HG03460 (cell line): Measurements from ENCODE around the gene SOS1.
"Not testable (repeated sequence)": the region's sequence is repeated elsewhere in the genome, so short reads cannot be mapped to it uniquely, and the experiment has no call there.

ENCODE experiments used
- ATAC-seq: cut with Tn5 transposase; IDR thresholded peaks from one replicate; pipeline ENCODE4 v1.9.1; 2021; ENCODE audit not compliant: unreplicated experiment

The SOS1 gene

DNA sequence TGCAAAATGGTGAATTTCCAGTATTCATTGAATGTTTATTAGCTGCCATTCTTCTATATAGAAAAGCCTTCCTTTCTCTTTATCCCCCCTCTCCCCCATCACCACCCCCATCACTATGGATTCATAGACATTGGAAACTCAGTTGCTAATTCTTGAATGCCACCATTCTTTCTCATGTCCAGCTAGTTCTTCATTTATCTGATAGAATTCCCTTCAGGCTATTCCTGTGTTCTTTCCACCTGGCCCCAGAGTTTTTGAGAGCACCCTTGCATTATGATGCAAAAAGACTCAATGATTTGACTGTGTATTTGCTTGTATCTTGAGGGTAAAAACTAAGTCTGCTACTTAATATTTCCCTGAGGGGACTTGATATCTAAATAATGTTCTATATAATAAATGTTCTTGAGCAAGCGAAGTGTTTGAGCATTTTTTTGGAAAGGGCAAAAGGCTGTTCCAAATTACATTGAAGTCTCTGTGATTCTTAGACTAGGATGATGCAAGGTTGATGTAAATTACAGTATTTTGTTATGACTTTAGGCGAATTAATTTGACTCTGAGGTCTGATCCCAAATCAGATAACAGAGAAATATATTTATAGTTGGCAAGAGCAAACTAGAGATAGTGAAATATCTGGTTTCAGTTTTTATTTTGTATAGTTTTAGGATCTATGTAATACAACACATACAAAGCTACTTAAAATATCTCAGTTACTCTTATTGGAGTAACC lies 18.8 kb upstream of the SOS1 start:
- no peak for ATAC-seq

DNA sequence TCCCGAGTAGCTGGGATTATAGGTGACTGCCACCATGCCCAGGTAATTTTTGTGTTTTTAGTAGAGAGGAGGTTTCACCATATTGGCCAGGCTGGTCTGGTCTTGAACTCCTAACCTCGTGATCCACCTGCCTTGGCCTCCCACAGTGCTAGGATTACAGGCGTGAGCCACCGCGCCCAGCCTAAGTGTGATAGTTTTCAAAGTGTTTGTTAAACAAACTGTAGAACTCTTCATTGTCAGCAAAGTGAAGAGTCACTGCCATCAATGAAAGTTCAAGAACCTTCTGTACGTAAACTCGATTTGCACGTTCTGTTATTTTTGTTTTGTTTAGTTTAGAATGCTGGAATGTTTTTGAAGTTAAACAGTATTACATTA lies 18.0 kb upstream of the SOS1 start:
- no peak for ATAC-seq

DNA sequence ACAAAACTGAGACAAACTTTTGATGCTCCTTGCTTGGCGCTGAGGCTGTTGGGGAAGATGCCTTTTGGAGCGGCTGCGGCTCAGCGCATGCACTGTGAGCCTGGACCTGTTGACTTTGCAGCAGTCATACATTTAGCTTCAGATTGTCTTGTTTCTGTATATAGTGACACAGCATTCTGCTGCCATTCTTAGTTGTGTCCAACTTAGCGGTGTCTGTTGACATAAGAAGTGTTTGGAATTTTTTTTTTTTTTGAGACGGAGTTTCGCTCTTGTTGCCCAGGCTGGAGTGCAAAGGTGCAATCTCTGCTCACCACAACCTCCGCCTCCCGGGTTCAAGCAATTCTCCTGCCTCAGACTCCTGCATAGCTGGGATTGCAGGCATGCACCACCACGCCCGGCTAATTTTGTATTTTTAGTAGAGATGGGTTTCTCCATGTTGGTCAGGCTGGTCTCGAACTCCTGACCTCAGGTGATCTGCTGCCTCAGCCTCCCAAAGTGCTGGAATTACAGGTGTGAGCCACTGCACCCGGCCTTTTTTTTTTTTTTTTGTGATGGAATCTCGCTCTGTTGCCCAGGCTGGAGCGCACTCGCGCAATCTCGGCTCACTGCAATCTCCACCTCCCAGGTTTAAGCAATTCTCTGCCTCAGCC lies 17.5 kb upstream of the SOS1 start:
- not testable (repeated sequence) for ATAC-seq

DNA sequence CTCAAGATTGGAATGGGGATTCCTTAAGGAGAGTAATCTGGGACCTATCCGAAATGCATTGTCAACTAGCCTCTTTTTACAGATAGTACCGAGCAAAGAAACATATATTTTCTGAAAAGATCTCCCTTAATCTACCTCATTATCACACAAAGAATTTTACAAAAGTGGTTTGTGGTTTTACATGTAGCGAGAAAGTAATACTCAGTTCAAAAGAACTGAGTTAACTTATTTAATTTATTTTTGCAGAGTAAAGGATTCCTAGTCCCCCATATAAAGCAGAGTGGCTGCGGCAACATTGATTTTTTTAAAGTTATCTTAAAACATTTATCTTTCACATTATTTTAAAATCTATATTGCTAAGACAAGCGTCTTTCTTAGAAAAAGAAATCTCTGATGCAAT lies 15.9 kb upstream of the SOS1 start:
- ATAC-seq: no peak

DNA sequence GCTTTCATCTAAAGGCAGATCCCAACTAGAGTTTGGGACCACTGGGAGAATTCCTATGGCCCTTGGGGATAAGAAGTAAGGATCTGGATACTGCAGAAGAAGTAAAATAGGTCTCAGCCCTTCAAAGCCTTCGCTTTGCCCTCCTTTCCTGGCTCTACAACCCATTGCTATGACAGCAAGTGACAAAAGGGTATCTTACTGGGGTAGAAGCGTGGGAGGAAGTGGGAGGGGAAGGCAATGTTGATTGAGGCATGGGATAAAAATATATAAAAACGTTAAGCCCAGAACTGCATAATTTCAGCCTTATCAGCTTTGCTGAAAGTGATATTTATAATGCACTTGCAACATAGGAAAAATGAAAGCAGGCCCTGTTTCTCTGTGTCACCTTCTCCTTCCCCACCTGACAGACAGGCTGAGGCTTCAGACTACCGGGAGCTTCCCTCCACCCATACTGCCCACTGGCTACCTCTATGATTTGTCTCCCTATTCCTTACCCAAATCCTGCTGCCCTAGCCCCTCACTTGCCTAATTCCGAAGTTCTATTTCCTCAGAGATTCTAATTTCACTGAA lies 14.9 kb upstream of the SOS1 start:
- ATAC-seq: no peak

DNA sequence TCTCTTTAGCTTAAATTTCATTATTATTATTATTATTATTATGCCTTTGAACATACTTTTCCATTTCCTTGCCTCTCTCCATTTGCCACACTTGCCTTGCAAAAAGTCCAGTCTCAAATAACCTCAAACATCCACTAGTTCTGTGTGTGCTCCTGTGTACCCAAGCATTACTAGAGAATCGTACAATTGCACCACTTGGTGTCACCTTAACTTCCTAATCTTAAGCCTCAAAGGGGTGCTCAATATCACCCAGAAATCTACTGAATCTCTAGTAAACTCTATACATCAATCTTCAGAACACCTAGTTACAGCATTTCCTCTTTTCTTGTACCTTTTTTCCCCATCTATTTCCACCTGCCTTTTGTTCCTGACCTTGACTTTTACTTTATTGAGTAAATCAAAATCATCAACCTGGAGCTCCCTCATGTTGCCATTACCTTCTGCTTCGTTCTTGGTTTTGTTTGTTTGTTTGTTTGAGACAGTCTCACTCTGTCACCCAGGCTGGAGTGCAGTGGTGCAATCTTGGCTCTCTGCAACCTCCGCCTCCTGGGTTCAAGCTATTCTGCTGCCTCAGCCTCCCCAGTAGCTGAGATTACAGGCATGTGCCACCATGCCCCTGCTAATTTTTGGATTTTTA lies 12.5 kb upstream of the SOS1 start:
- no peak for ATAC-seq

DNA sequence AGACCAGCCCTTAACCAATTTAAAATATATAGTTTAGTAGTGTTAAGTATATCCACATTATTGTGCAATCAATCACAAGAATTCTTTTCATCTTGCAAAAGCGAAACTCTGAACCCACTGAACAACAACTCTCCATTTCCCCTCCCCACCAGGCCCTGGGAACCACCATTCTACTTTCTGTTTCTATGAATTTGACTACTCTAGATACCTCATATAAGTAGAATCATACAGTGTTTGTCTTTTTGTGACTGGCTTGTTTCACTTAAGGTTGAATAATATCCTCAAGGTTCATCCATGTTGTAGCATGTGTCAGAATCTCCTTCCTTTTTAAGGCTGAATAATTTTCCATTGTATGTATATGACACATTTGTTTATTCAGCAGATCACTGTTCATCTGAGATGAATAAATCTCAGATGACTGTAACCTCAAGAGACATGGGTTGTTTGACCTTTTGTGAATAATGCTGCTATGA lies 8.1 kb upstream of the SOS1 start:
- ATAC-seq: peak; percentile 36

DNA sequence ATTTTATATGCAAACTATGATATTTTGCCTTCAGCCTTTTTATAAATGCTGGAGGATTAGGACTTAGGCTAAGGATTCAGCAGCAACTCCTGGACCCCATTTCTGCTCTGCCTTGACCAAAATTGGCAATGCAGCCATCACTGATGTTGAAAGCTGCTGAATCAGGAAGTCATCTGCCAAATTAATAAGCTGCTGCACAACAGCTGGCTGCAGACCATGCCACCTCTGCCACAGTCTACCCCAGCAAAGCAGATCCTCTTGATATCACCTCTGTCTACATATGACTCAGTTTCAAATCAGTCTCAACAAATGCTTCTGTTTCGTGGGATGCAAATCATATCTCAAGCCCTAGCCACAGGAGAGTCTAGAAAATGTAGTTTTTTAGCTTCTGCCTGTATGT lies 7.1 kb upstream of the SOS1 start:
- ATAC-seq: peak; percentile 51

DNA sequence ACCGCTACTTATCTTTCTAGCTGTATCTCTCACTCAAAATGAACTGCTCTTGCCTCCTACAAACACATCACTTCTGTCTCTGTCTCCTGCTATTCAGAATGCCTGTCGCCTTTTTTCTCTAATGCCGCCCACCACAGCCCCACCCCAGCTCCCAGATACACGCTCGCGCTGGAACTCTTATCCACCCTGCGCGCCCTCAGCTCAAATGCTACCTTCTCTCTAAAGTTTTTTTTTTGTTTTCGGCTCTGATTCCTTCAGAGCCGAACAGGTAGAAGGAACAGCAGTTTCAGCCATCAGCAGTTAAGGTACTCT lies 3.9 kb upstream of the SOS1 start:
- no peak for ATAC-seq

DNA sequence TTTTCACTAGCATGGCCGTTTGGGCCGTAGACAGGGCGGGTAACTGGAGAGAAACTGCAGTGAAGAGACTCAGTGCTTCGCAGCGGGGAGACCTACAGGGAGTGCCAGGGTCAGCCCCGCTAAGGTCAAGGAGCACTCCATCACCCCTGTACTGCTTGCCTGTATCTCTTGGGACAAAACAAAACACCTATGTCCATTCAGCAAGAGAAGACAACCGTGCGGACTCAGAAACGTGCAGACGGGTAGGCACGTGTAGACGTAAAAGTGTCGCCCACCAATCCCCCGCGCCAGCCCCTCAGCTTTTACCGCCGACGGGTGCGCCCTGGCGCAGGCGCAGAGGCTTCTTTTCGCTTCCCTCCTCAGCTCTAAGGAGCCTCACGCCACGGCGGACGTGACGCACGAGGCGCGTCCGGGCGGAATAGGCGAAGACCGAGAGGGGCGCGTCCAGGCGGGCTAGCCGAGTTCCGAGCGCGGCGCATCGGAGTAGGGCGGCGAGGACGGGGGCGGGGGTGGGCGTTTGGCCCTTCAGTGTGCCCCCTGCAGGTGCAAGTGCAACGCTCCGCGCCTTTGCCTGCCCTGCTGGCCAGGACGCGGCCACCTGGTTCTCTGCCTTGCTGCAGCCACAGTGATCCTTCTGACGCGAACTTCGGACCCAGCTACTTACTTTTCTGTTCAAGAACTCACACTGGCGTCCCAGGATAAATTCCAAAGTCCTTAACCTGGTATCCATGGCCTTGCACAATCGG lies 3.3 kb upstream of the SOS1 start:
- ATAC-seq: peak; percentile 47

DNA sequence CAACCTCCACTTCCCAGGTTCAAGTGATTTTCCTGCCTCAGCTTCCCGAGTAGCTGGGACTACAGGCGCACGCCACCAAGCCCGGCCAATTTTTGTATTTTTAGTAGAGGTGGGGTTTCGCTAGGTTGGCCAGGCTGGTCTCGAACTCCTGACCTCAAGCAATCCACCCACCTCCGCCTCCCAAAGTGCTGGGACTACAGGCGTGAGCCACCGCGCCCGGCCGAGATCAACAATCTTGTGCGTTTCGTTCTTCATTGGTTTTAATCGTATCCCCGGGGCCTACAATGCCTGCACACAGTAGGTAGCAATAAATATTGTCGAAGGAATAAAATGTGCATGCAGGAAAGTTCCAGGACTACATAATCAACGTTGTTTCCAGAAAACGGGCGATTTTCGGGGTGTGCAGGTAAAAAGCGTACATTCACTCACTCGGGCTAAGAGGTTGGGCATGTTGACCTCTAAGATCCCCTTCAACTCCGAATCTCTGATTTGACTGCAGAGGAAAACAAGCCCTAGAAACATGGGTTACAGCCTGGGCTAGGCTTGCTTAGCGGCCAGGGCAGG lies 2.7 kb upstream of the SOS1 start:
- ATAC-seq: no peak

DNA sequence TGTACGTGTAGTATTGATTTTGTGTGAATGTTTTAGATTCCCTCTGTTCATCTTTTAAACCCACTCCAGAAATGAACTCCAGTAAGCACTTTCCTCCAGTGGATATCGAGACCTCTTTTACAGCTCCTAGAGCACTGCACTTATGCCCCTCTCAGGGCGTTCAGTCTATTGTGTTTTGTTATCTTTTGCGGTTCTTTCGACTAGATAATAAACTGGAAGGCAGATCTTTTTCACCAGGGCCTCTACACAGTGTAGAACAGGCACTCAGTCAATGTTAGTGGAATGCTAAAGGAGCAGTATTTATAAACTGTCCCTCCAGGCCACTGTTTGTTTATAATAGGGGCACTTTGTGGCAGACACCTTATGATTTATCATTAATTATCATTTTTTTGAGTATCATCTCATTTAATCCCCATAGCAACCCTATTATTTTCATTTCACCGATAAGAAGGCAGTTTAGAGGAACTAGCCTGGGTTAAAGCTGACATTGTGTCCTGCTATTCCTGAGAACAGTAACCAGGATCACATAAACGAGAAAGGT lies 742 bp upstream of the SOS1 start:
- no peak for ATAC-seq

DNA sequence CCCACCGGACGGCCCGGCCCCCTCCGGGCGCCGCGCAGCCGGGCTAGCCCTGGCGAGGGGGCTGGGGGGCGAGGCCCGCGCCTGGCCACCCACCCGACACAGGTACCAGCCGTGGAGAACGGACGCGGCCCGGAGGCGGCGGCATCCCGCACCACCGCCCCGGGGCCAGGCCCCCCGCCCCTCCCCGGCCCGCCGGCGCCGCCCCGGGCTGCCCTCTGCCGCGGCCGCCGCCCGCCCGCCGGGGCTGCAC lies 405 bp downstream of the SOS1 start:
- ATAC-seq: no peak

DNA sequence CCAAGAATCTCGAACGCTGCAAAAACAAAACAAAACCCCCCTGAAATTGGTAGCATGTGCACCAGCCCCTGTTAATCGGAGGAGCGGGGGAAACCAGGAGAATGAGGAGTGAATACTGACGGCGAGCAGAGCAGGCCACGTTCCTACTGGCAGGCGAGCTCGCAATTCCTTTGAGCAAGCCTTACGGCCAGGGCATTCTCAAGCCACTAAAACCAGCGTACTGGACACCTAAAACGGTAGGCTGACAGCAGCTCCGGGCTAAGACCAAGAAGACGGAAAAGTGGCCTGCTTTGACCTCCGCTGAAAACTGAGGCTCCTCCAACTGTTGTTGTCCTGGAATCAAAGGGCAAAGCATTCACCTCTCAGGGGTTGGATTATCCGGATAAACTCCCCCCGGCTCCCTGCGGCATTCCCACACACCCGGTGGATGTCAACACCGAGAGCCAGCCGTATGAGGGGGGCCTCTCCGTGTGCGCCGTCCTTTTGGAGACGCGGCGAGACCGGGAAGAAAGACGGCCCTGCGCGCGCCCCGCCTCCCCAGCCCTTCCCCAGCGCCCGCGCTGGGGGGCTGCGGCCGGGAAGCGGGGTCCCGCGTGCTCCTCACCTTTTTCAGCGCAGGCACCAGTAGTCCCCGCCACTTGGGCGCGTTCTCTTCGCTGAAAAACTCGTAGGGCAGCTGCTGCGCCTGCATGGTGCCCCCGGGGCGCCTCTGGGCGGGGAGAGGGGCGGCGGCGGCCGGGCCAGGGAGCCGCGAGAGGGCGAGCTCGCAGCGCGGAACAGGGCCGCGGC lies 925 bp downstream of the SOS1 start:
- peak; percentile 35 for ATAC-seq

DNA sequence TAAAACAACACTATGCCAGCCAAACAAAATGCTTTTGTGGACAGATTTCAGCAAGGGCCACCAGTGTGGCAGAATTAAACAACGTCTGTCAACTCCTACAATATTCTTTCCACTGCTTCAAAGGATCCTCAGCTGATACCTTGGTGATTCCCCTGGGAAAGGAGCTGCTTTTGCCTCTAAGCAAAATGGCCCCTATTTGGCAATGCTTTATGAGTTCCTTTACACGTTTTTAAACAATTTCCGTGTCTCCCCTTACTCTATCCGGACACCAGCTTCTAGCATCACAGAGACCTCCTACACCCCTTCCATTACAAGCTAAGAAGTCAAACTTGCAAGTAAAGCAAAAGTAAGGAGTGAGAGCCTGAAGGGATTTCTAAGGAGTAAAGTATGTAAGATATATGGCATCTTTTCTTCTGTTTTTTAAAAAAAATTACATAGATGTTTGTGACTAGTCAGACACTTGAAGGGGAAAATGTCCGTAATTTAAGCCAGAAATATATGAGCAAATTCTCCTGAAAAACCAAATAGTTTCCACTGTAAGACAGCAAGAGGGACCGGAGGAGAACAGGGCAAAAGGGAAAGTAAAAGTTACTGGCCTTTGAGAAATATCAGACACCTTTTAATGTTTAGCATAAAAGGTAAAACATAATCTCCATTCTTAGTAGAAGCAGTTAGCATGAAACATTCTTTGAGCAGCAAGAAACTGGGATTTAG lies 1.9 kb downstream of the SOS1 start:
- no peak for ATAC-seq

DNA sequence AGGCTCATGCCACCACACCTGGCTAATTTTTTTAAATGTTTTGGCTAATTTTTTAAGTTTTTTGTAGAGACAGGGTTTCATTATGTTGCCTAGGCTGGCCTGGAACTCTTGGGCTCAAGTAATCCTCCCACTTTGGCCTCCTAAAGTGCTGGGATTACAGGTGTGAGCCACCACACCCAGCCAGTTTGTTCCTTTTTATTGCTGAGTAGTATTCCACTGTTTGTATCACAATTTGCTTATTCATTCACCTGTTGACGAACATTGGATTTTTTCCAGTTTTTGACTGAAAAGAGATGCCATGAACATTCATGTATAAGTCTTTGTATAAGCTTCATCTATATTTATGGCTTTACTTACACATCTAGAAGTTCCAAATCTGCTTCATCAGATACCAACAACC lies 5.3 kb downstream of the SOS1 start:
- ATAC-seq: no peak

DNA sequence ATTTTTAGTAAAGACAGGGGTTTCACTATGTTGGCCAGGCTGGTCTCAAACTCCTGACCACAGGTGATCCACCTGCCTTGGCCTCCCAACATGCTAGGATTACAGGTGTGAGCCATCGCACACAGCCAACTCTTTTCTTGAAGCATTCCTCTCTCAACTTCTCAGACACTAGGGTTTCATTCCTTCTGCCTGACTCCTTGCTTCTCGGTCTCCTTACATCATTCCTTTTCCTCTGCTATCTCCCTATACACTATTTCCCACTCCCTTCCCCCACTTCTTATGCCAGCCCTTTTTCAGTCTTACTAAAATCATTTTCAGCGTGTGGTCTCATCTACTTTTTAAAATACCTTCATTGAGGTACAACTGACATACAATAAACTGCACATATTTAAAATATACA lies 6.1 kb downstream of the SOS1 start:
- no peak for ATAC-seq

DNA sequence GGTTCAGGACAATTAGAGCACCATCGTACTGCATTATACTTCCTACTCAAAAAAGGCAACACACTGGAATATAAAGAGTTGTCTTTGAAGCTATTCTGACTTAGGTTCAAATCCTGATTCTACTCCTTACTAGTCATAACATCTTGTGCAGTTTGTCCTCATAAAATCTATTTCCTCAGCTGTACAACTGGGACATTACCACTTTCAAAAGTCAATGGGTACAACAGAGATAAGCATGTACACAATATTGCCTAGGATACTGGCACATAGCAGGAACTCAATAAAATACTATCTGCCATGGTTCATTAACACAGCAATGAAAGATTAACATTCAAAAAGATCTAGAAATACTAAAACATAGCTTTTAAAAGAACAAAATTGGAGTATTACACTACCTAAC lies 11.3 kb downstream of the SOS1 start:
- no peak for ATAC-seq

DNA sequence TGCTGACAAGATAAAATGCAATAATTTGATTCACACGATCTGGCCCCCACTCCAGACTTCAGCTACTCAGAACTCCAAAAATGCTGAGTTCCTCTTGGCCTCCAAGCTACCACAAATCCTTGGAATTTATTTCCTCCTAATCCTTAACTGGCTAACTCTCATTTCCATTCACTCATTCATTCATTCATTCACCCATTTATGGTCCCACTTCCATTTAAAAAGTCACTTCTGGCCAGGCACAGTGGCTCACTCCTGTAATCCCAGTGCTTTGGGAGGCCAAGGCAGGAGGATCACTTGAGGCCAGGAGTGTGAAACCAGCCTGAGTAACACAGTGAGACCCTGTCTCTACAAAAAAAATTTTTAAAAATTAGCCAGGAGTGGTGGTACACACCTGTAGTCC lies 12.5 kb downstream of the SOS1 start:
- ATAC-seq: no peak
